ENCODE results near the gene RSPRY1. TPM values are rescaled to one million over a fixed set of nuclear protein-coding genes. Genes with fewer than 3 reads are reported as not detected.
A peak's percentile ranks its signal among the peaks of the same experiment; 100 is the strongest.

The RSPRY1 gene
- polyA plus RNA-seq, 1 experiment: 63.8 TPM

- ChIA-PET POLR2A (interaction anchor here (0.7 kb wide), 1 partner anchor 114 kb away, joined by 8 read pairs; no protein-coding TSS in a partner anchor), CTCF (no interaction called here)
- Histone ChIP-seq H3K9me3 (ENCODE audit: control insufficient read depth, insufficient read depth, low read length) (no peaks in the 10 kb centered on the region; the same call in 1 of the 2 replicates), H3K27me3 (ENCODE audit: control insufficient read depth, insufficient read depth, low read length) (no peaks in the 10 kb centered on the region), H3K27ac (ENCODE audit: low read depth, low read length) (no peak overlapping the region), H3K4me3 (ENCODE audit: low read depth, low read length) (no peak overlapping the region)
- no peak for DNase-seq (ENCODE audit: low read depth, low spot score)
- TF ChIP-seq CTCF (IDR thresholded peaks at IDR 0.05; ENCODE audit: low read depth, low read length): no peak
Measured at GRCh38 chr16:57257455-57258070, 71.4 kb downstream of the RSPRY1 start.

GRCh38 chr16:57258226-57258909 is 72.2 kb downstream of the RSPRY1 start:
- POLR2A ChIA-PET: no interaction called here
- H3K4me3 ChIP-seq (ENCODE audit: low read depth, low read length): no peak overlapping the region
- H3K9me3 ChIP-seq (ENCODE audit: control insufficient read depth, insufficient read depth, low read length): no peaks in the 10 kb centered on the region; the same call in 1 of the 2 replicates
- no peak for TF ChIP-seq CTCF (IDR thresholded peaks at IDR 0.05; ENCODE audit: low read depth, low read length)
- no peak overlapping the region for H3K27ac ChIP-seq (ENCODE audit: low read depth, low read length)
- no peak for DNase-seq (ENCODE audit: low read depth, low spot score)
- CTCF ChIA-PET: interaction anchor here (1.5 kb wide), 1 partner anchor 158 kb away, joined by 3 read pairs; no protein-coding TSS in a partner anchor
- no peaks in the 10 kb centered on the region for H3K27me3 ChIP-seq (ENCODE audit: control insufficient read depth, insufficient read depth, low read length)

GRCh38 chr16:57258910-57259475 is 72.9 kb downstream of the RSPRY1 start:
- POLR2A ChIA-PET: interaction anchor here (0.7 kb wide), 1 partner anchor 41 kb away, joined by 5 read pairs; no protein-coding TSS in a partner anchor
- Histone ChIP-seq H3K9me3 (ENCODE audit: control insufficient read depth, insufficient read depth, low read length) (no peaks in the 10 kb centered on the region; the same call in 1 of the 2 replicates), H3K4me3 (ENCODE audit: low read depth, low read length) (no peak overlapping the region), H3K27me3 (ENCODE audit: control insufficient read depth, insufficient read depth, low read length) (no peaks in the 10 kb centered on the region), H3K27ac (ENCODE audit: low read depth, low read length) (no peak overlapping the region)
- no peak for TF ChIP-seq CTCF (IDR thresholded peaks at IDR 0.05; ENCODE audit: low read depth, low read length)
- DNase-seq (ENCODE audit: low read depth, low spot score): no peak
- CTCF ChIA-PET: interaction anchor here (1.1 to 1.5 kb wide), 2 partner anchors 158 to 159 kb away, joined by 3 read pairs; no protein-coding TSS in a partner anchor

- CTCF ChIA-PET: interaction anchor here (1.1 to 1.5 kb wide), 2 partner anchors 156 to 157 kb away, joined by 3 read pairs; no protein-coding TSS in a partner anchor
- H3K27ac ChIP-seq (ENCODE audit: low read depth, low read length): peak overlapping the region; percentile 84
- peak; percentile 50 for DNase-seq (ENCODE audit: low read depth, low spot score)
- no peaks in the 10 kb centered on the region; the same call in 1 of the 2 replicates for H3K9me3 ChIP-seq (ENCODE audit: control insufficient read depth, insufficient read depth, low read length)
- TF ChIP-seq CTCF (IDR thresholded peaks at IDR 0.05; ENCODE audit: low read depth, low read length): no peak
- H3K4me3 ChIP-seq (ENCODE audit: low read depth, low read length): 0 out of 2 replicates have a peak overlapping the region, but pooled peaks have one; percentile 4
- POLR2A ChIA-PET: no interaction called here
- no peaks in the 10 kb centered on the region for H3K27me3 ChIP-seq (ENCODE audit: control insufficient read depth, insufficient read depth, low read length)
Measured at GRCh38 chr16:57260294-57260929, 74.3 kb downstream of the RSPRY1 start.
